Measurements from ENCODE around the gene CAPN5.

- no peak for TF ChIP-seq ZFP3 (CRISPR knock-in tag; IDR thresholded peaks at IDR 0.05)
- no peak for TF ChIP-seq TCF4 (CRISPR knock-in tag; IDR thresholded peaks at IDR 0.05; ENCODE audit: borderline replicate concordance)
- TF ChIP-seq RARB (CRISPR knock-in tag; IDR thresholded peaks at IDR 0.05): no peak
- no peak for TF ChIP-seq CREB5 (CRISPR knock-in tag; IDR thresholded peaks at IDR 0.05; ENCODE audit: low read depth)
- no peak for TF ChIP-seq OSR1 (CRISPR knock-in tag; IDR thresholded peaks at IDR 0.05)
Observed at GRCh38 chr11:77173494-77173893, 106.7 kb downstream of the CAPN5 start.

Measured in SK-N-SH treated with all-trans-retinoic acid at 6 μM for 48 hours (cell line).